MM.1S (cell line): ENCODE measurements around the gene CERKL.

Experiments used
- DNase-seq: peaks from one replicate; pipeline ENCODE4 v3.0.0-alpha.2; 2015
- H2AFZ ChIP-seq: fragments of 300-600 bp; sonication (generic); 2 replicates; pipeline ENCODE4 v1.6.0; 2016; ENCODE audit warnings: antibody characterized with exemption, low read length
- H3F3A ChIP-seq: fragments of 300-600 bp; sonication (generic); 2 replicates; pipeline ENCODE4 v1.6.1; 2016; ENCODE audit warnings: mild to moderate bottlenecking, antibody characterized with exemption, low read length, moderate library complexity, mixed read lengths; ENCODE audit not compliant: insufficient read depth
- H3K27ac ChIP-seq: fragments of 300-600 bp; sonication (generic); 2 replicates; pipeline ENCODE4 v1.5.1; 2016; ENCODE audit warnings: mild to moderate bottlenecking, low read length
- H3K27me3 ChIP-seq: fragments of 300-600 bp; sonication (generic); replicated peaks from 2 replicates; pipeline ENCODE4 v1.6.0; 2016; ENCODE audit warnings: low read length; ENCODE audit not compliant: insufficient read depth
- H3K36me3 ChIP-seq: fragments of 300-600 bp; sonication (generic); replicated peaks from 2 replicates; pipeline ENCODE4 v1.6.1; 2016; ENCODE audit warnings: mild to moderate bottlenecking, low read length, mixed read lengths; ENCODE audit not compliant: insufficient read depth
- H3K4me1 ChIP-seq: fragments of 300-600 bp; sonication (generic); 2 replicates; pipeline ENCODE4 v1.6.1; 2016; ENCODE audit warnings: low read length, mixed read lengths
- H3K4me2 ChIP-seq: fragments of 300-600 bp; sonication (generic); 2 replicates; pipeline ENCODE4 v1.6.0; 2016; ENCODE audit warnings: low read depth, low read length
- H3K4me3 ChIP-seq: fragments of 300-600 bp; sonication (generic); 2 replicates; pipeline ENCODE4 v1.5.1; 2016; ENCODE audit warnings: low read length, mixed read lengths
- H3K79me2 ChIP-seq: fragments of 300-600 bp; sonication (generic); 2 replicates; pipeline ENCODE4 v1.6.1; 2016; ENCODE audit warnings: mixed run types, low read length, mixed read lengths
- H3K9ac ChIP-seq: fragments of 300-600 bp; sonication (generic); 2 replicates; pipeline ENCODE4 v1.6.1; 2016; ENCODE audit warnings: low read length, mixed read lengths
- H3K9me2 ChIP-seq: fragments of 300-600 bp; sonication (generic); replicated peaks from 2 replicates; pipeline ENCODE4 v1.6.1; 2016; ENCODE audit warnings: mild to moderate bottlenecking, low read length, mixed read lengths; ENCODE audit not compliant: insufficient read depth
- H3K9me3 ChIP-seq: fragments of 300-600 bp; sonication (generic); replicated peaks from 2 replicates; pipeline ENCODE4 v1.6.1; 2016; ENCODE audit warnings: mild to moderate bottlenecking, low read length, mixed read lengths; ENCODE audit not compliant: insufficient read depth
- H4K20me1 ChIP-seq: fragments of 300-600 bp; sonication (generic); 2 replicates; pipeline ENCODE4 v1.6.1; 2016; ENCODE audit warnings: mild to moderate bottlenecking, low read length, moderate library complexity, mixed read lengths; ENCODE audit not compliant: insufficient read depth
- CTCF ChIP-seq: fragments of 300-600 bp; sonication (generic); IDR thresholded peaks from 2 replicates; pipeline ENCODE4 v1.5.1; 2016; ENCODE audit warnings: antibody characterized with exemption, low read length, mixed read lengths
- EZH2 ChIP-seq: fragments of 300-600 bp; sonication (generic); optimal IDR thresholded peaks from 2 replicates; pipeline ENCODE3; 2017; ENCODE audit warnings: low read depth, mild to moderate bottlenecking, antibody characterized with exemption, low read length, mixed read lengths
- EZH2phosphoT487 ChIP-seq: fragments of 300-600 bp; sonication (generic); IDR thresholded peaks from 2 replicates; pipeline ENCODE4 v1.6.1; 2018; ENCODE audit warnings: antibody characterized with exemption, low read length

CERKL gene

DNA sequence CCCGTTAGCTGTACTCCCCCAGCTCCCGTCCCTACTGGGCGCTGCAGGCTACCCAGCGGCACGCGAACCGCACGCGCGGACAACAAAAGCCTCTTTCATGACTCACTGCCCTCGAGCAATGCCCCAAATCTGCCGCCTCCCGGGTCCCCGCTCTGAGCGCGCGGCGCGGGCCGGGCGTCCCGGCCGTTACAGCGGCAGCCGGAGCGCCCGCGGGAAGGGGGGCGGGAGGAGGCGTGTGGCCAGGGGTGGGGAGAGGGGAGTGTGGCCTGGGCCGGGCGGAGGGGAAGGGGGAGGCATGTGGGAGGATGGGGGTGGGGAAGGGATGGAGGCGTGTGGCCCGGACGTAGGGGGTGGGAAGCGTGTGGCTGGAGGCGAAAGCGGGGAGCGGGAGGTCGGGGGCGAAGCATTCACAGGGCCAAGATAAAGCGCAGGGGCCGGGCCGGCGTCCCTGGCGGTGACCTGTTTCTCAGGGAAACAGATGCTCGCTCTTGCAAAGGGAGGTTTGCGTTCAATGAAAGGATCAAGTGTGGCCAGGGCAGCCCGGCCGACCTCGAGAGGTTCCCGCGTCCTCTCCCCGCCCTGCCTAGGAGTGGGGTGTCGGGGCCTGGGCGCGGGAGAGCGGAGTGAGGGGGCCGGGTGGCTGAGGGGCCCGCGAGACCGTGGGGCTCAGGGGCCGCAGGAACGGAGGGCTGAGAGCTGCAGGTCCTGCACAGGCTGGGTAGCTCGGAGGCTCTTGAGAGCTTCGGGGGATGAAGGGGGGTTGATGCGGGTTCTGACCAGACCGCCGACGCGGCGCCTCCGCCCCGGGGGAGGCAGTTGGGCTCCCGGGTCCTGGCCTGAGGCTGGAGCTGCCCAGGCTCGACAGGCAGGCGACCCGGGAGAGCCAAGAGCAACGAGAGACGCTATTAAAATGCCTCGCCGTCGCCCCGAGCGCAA is 26.9 kb upstream of the CERKL start:
- Histone ChIP-seq H3K27ac (no peak overlapping the region), H3K27me3 (peaks cover 24% of the 10 kb centered on the region), H3F3A (no peaks in the 10 kb centered on the region), H3K9me2 (no peaks in the 10 kb centered on the region), H3K36me3 (no peaks in the 10 kb centered on the region), H2AFZ (no peak overlapping the region), H3K4me1 (no peaks in the 10 kb centered on the region), H3K9ac (no peak overlapping the region), H3K9me3 (no peaks in the 10 kb centered on the region), H3K4me3 (peak overlapping the region; percentile 22; the same call in 1 of the 2 replicates), H3K4me2 (peak overlapping the region; percentile 37; the same call in 1 of the 2 replicates), H3K79me2 (no peaks in the 10 kb centered on the region), H4K20me1 (no peaks in the 10 kb centered on the region)
- peak; percentile 15 for DNase-seq
- TF ChIP-seq CTCF (no peak), EZH2 (no peak), EZH2phosphoT487 (no peak)

DNA sequence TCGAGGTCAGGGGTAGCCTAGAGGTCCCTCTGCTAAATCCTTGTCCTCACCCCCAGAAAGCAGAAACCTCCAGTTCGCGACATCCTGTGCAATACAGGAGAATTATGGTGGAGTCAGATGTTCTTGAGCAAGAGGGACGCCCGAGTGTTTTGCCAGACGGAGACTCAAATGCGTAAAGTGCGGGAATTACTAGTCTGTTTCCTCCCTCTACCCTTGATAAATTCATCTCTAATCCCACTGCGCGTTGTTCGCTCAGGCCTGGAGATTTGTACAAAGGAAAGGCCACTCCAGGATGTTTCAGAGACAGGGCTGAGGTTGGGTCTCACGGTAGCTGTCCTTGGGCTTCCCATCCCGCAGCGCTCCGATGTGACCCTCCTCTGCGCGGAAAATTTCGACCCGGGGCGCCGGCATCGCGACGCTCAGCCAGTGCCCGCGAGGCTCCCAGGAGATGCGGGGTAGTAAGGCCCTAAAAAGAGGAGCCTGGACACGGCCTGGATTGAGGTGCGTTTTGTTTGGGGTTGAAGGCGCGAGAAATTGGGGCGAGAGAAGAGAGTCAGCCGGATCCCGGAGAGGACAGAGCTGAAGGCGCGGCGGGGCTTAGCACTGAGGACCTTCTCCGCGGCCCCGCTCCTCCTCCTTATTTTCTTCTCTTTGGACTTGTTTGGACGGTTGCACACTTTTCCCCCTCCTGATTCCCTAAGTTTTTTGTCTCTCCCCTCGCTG is 26.1 kb upstream of the CERKL start:
- H3K4me2 ChIP-seq: peak overlapping the region; percentile 37; the same call in 1 of the 2 replicates
- H3K36me3 ChIP-seq: no peaks in the 10 kb centered on the region
- no peaks in the 10 kb centered on the region for H3F3A ChIP-seq
- H4K20me1 ChIP-seq: no peaks in the 10 kb centered on the region
- no peak overlapping the region for H3K27ac ChIP-seq
- no peaks in the 10 kb centered on the region for H3K4me1 ChIP-seq
- H3K9ac ChIP-seq: no peak overlapping the region
- DNase-seq: no peak
- no peaks in the 10 kb centered on the region for H3K79me2 ChIP-seq
- H3K27me3 ChIP-seq: peaks cover 24% of the 10 kb centered on the region
- H3K9me3 ChIP-seq: no peaks in the 10 kb centered on the region
- TF ChIP-seq EZH2phosphoT487 (no peak), CTCF (no peak), EZH2 (no peak)
- H2AFZ ChIP-seq: no peak overlapping the region
- peak overlapping the region; percentile 22; the same call in 1 of the 2 replicates for H3K4me3 ChIP-seq
- H3K9me2 ChIP-seq: no peaks in the 10 kb centered on the region

GRCh38 chr2:181682026-181682789 is 25.3 kb upstream of the CERKL start:
- Histone ChIP-seq H2AFZ (no peak overlapping the region), H3K4me2 (no peak overlapping the region), H3K27me3 (peaks cover 24% of the 10 kb centered on the region), H3F3A (no peaks in the 10 kb centered on the region), H3K4me3 (no peak overlapping the region), H4K20me1 (no peaks in the 10 kb centered on the region), H3K9me2 (no peaks in the 10 kb centered on the region), H3K36me3 (no peaks in the 10 kb centered on the region), H3K27ac (no peak overlapping the region), H3K9me3 (no peaks in the 10 kb centered on the region), H3K9ac (no peak overlapping the region), H3K4me1 (no peaks in the 10 kb centered on the region), H3K79me2 (no peaks in the 10 kb centered on the region)
- DNase-seq: no peak
- no peak for TF ChIP-seq EZH2phosphoT487
- no peak for TF ChIP-seq CTCF
- TF ChIP-seq EZH2: no peak
